ENCODE data around the gene PODXL2.

DNA sequence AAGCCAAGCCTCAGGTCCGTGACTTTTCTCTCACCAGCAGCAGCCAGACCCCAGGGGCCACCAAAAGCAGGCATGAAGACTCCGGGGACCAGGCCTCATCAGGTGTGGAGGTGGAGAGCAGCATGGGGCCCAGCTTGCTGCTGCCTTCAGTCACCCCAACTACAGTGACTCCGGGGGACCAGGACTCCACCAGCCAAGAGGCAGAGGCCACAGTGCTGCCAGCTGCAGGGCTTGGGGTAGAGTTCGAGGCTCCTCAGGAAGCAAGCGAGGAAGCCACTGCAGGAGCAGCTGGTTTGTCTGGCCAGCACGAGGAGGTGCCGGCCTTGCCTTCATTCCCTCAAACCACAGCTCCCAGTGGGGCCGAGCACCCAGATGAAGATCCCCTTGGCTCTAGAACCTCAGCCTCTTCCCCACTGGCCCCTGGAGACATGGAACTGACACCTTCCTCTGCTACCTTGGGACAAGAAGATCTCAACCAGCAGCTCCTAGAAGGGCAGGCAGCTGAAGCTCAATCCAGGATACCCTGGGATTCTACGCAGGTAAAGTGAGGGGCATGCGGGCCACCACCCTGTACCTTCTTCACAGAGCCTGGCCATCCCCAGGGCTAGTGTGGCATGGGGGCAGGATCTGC, 31.8 kb downstream of the PODXL2 start:
- no peak for TF ChIP-seq POLR2A (IDR thresholded peaks at IDR 0.05; ENCODE audit: low read depth, low read length)
- TF ChIP-seq POLR2AphosphoS5 (IDR thresholded peaks at IDR 0.05; ENCODE audit: low read depth, low read length): no peak
- TF ChIP-seq PAX5 (IDR thresholded peaks at IDR 0.05; ENCODE audit: insufficient read depth, low read length, severe bottlenecking): no peak
- TF ChIP-seq SPI1 (IDR thresholded peaks at IDR 0.05; ENCODE audit: low read depth, low read length): no peak
- TF ChIP-seq TAF1 (IDR thresholded peaks at IDR 0.05; ENCODE audit: low read depth, low read length): no peak
